T follicular helper cell (primary cell): ENCODE results near the gene PTGR1.

Experiments used
- DNase-seq: peaks from one replicate; pipeline ENCODE4 v3.0.0-alpha.2; 2020; ENCODE audit warnings: low read depth

The PTGR1 gene

GRCh38 chr9:111542497-111543254, 56.8 kb downstream of the PTGR1 start:
- no peak for DNase-seq

DNA sequence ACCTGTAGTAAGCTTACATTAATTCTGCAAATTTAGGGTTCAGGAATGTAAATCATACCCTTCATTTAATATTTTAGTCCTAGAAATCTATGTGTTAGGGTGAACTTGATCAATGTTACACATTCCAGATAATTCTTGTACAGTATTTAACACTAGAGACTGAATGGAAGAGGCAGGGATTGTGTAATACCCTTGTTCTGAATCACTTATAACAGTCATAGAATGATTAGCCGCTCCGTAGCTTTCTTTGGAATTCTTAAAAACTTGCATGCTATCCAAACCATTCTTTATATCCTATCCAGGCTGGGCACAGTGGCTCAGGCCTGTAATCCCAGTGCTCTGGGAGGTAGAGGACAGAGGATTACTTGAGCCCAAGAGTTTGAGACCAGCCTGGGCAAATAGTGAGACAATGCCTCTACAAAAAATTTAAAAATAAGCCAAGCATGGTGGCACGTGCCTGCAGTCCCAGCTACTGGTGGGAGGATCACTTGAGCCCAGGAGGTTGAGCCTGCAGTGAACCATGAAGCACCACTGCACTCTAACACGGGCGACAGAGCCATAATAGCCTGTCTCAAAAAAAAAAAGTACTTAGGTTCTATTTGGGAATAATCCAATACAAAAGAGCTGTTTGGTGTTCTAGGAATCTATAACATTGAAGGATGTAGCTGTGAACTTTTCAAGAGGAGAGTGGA, 66.2 kb downstream of the PTGR1 start:
- DNase-seq, result no peak

- DNase-seq, result no peak
Measured at GRCh38 chr9:111531716-111532115, 67.7 kb downstream of the PTGR1 start.

DNA sequence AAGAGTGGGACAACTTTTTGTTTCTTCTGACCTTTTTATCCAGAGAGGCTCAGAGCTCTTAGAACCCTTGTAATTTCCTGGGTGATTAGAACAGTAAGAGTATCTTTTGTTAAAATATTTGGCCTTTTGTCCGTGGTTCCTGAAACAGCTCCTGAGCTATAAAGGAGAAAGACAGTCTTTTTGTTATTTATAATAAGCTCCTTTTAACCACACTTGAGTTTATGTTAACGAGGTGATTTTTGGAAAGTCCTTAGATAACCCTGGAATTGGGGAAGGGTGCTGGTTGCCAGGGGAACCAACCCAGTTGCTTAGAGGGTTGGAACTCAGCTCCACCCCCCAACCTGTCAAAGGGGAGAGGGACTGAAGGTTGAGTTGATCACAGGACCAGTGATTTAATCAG, 69.7 kb downstream of the PTGR1 start:
- DNase-seq, result no peak

- DNase-seq, result no peak
Measured at GRCh38 chr9:111527347-111527746, 72.1 kb downstream of the PTGR1 start.

DNA sequence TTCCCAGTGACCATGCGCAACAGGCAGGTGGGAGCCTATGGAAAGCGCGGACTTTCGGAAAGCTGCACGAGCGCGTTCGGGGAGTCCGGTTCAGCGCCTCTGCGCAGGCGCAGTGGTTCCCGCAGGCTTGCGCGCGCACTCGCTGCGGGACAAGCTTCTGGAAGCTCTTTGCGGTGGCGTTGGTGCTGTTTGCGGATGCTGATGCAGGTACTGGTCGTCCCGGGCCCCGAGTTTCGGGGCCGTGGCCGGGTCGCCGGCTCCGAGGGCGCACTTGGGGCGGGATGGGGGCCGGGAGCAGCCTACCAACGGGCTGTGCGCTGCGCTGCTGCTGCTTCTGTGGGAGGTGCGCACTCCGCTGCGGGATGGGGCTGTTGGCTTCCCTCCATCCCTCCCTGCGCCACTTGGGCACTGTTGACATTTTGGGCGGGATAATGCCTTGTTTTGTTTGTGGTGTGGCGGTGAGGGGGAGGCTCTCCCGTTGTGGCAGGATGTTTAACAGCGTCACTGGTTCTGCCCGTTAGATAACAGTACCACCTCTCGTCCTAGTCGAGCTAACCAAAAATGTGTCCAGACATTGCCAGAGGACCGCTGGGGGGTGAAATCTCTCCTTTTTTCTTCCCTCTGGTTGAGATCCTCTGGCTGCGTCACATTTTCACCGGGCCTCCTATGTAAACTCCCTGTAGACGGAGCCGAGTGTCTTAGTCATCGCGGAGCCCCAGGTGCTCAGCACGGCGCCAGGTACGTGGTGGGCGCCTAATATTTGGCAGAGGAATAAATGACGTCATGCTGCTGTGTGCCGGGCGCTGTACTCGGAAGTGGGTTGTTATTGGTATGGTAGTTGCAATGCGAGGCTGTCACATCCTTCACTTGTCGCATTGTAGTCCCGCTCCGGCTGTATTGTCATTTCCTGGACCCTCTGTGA, 74.1 kb downstream of the PTGR1 start, which contains the start of gene ZNF483:
ZNF483 (plus strand) TSS at position 124 of the 922 bp plus-strand sequence. CDS start 2,217 bp downstream, outside the sequence.
- peak; percentile 74 for DNase-seq

GRCh38 chr9:111524731-111525055, 74.8 kb downstream of the PTGR1 start:
- no peak for DNase-seq

- no peak for DNase-seq
Measured at GRCh38 chr9:111516061-111516465, 83.4 kb downstream of the PTGR1 start.

DNA sequence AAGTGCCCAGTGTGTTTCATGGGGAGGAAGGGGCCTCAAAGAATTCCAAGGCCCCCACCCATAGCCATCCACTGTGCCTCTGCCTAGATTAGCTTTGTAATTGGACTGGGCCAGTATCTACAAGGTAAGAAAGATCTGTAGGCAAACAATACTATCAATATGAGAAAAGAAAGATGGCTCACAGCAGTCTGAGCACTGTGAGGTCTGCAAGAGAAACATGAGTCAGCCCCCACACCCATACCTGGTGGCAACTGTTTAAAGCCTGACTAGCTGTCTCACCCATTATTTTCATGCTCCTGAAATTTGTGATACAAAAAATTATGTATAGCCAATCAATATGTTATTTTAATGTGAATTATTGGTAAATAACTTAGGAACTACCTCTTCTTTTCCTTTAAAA, 84.5 kb downstream of the PTGR1 start:
- DNase-seq, result no peak
